Esophagus (tissue), 2 donors: ENCODE measurements around the gene NUMB. TPM values are rescaled to one million over a fixed set of nuclear protein-coding genes. Genes with fewer than 3 reads are reported as not detected.

ENCODE experiments used
- H3K27ac ChIP-seq, 2 donors: one replicate each; pipeline ENCODE4 v1.5.1; 2013; ENCODE audit warnings: low read depth in 2 of 2, mild to moderate bottlenecking in 2 of 2, inconsistent platforms in 1 of 2, low read length in 1 of 2, moderate library complexity in 1 of 2
- H3K27me3 ChIP-seq, 2 donors: one replicate each; pipeline ENCODE4 v1.6.1; 2013; ENCODE audit warnings: low read length in 2 of 2, control low read depth in 1 of 2, mild to moderate bottlenecking in 1 of 2; ENCODE audit not compliant: insufficient read depth in 2 of 2, control insufficient read depth in 1 of 2
- H3K36me3 ChIP-seq, 2 donors: one replicate each; pipeline ENCODE4 v1.6.1; 2013; ENCODE audit warnings: low read length in 1 of 2; ENCODE audit not compliant: control insufficient read depth in 2 of 2, insufficient read depth in 2 of 2
- H3K4me1 ChIP-seq, 2 donors: one replicate each; pipeline ENCODE4 v1.6.1; 2013; ENCODE audit warnings: low read length in 1 of 2; ENCODE audit not compliant: control insufficient read depth in 2 of 2, insufficient read depth in 2 of 2
- H3K4me3 ChIP-seq, 2 donors: one replicate each; pipeline ENCODE4 v1.5.1; 2013; ENCODE audit warnings: low read length in 2 of 2, mild to moderate bottlenecking in 2 of 2, low read depth in 1 of 2, moderate library complexity in 1 of 2
- H3K9me3 ChIP-seq, 2 donors: one replicate each; pipeline ENCODE4 v1.6.1; 2013; ENCODE audit warnings: mild to moderate bottlenecking in 2 of 2, low read depth in 1 of 2, low read length in 1 of 2, moderate library complexity in 1 of 2; ENCODE audit not compliant: control insufficient read depth in 2 of 2, insufficient read depth in 1 of 2
- WGBS, 2 donors: extraction: QIAGEN DNeasy Blood & Tissue Kit; methylation state at CpG; one replicate each; pipeline ENCODE4 v1.1.7; 2013; 5-methylcytosine and 5-hydroxymethylcytosine counted together
- polyA plus RNA-seq, 2 donors: library from polyadenylated mRNA; stranded (reverse); fragments of 200-250 nt; gene quantifications; one replicate each; pipeline ENCODE4 v1.2.3, GENCODE V29; 2013
- donor health status: healthy with polysubstance abuse.
- donor health status: Bipolar disorder and iron deficiency.

Gene NUMB
- polyA plus RNA-seq, 2 donors, result 26.9 to 34.8 TPM

DNA sequence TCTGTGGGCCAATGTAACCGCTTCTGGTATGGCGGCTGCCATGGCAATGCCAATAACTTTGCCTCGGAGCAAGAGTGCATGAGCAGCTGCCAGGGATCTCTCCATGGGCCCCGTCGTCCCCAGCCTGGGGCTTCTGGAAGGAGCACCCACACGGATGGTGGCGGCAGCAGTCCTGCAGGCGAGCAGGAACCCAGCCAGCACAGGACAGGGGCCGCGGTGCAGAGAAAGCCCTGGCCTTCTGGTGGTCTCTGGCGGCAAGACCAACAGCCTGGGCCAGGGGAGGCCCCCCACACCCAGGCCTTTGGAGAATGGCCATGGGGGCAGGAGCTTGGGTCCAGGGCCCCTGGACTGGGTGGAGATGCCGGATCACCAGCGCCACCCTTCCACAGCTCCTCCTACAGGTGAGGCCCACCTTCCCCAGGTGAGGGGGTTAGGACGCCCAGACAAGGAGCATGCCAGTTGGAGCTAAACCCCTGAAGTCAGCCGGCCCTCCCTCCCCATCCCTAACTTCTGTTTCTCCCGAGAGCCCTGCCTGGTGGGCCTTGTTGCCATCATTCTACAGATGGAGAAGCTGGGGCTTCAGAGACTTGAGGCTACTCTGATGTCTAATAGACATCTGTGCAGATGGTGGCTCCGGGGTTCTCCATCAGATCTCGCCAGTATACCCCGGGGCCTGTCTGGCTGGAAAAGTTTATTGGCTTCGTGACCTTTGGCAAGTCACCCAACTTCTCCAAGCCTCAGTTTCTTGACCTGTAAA is 195.7 kb downstream of the NUMB start:
- Histone ChIP-seq H3K27me3 (no peaks in the 10 kb centered on the region), H3K4me3 (no peak overlapping the region), H3K36me3 (peaks cover 0 to 3% of the 10 kb centered on the region in 2 donors), H3K27ac (no peak overlapping the region), H3K4me1 (no peaks in the 10 kb centered on the region), H3K9me3 (no peaks in the 10 kb centered on the region)
- 88 to 93% methylated on average over 20 of the region's 20 CpGs for WGBS, 2 donors

DNA sequence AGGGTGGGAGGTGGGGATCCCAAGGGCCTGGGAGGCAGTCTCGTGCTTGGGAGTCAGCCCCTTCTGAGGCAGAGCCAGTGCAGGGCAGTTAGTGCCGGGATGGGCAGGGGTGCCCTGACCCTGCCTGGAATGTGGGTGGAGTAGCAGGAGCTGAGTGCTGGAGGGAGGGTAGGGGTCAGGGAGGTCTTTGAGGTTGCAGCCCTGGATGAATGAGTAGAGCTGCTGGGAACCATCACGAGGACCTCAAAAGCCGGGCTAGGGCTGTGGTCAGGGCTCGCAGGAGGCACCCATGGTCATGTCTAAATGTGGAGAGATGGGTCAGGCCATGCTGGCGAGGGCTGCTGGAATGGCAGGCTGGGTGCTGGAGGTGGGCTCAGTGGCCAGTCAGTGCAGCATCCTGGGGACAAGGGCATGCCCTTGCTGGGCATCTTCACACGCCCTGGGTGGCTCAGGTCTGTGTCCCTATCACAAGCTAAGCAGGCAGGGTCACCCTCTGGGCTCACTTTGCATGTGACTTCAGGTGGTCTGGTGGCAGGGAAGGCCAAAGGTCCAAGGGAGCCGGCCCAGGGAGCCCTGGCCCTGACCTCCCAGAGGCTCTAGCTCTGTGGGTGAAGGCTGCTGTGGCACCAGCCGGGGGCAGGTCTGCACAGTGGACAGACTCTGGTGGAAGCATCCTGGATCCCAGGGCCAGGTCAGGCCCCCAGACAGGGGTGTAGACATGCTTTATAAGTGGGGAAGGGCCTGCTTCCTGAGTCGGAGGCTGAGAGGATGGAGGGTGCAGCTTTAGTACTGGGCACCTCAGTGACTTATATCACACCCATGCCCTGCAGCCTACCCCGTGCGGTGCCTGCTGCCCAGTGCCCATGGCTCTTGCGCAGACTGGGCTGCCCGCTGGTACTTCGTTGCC is 196.6 kb downstream of the NUMB start:
- H3K36me3 ChIP-seq, result peaks cover 0 to 3% of the 10 kb centered on the region in 2 donors
- WGBS, 2 donors, result 86 to 90% methylated on average over 14 to 15 of the region's 15 CpGs
- no peaks in the 10 kb centered on the region for H3K27me3 ChIP-seq
- H3K4me1 ChIP-seq, result no peaks in the 10 kb centered on the region
- no peak overlapping the region for H3K27ac ChIP-seq
- no peak overlapping the region for H3K4me3 ChIP-seq
- H3K9me3 ChIP-seq, result no peaks in the 10 kb centered on the region

DNA sequence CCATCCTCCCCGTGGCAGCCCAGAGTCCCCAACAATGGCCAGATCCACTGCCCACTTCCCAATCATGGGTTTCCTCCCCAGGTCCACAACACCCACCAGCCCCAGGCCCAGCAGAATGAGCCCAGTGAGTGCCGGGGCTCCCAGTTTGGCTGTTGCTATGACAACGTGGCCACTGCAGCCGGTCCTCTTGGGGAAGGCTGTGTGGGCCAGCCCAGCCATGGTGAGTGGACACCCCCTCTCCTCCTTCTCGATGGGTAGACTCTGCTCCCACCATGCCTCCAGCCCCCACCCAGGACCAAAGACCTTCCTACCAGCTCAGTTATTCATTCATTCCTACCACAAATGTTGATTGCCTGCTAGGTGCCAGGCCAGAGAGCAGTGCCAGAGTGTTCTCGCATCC is 197.3 kb downstream of the NUMB start:
- Histone ChIP-seq H3K4me1 (no peaks in the 10 kb centered on the region), H3K27ac (no peak overlapping the region), H3K36me3 (no peaks in the 10 kb centered on the region), H3K9me3 (no peaks in the 10 kb centered on the region), H3K27me3 (no peaks in the 10 kb centered on the region), H3K4me3 (no peak overlapping the region)
- 77 to 81% methylated on average over 5 to 6 of the region's 6 CpGs for WGBS, 2 donors

DNA sequence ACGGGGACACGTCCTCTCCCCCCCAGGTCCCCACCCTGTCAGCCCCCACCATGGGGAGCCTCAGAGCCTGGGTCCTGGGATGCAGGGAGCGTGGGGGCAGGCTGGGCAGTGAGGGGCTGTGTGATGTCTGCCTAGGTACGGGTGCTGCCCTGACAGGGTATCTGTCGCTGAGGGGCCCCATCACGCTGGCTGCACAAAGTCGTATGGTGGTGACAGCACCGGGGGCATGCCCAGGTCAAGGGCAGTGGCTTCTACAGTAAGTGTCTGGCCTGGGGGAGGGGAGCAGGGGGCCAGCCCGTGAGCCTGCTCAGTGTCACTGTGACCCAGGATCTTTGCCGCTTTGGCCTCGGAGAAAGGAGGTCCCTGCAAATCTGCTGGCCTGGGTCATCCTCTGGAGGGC is 197.8 kb downstream of the NUMB start:
- Histone ChIP-seq H3K27me3 (no peaks in the 10 kb centered on the region), H3K4me3 (no peak overlapping the region), H3K9me3 (no peaks in the 10 kb centered on the region), H3K27ac (no peak overlapping the region), H3K36me3 (no peaks in the 10 kb centered on the region), H3K4me1 (no peaks in the 10 kb centered on the region)
- 81 to 86% methylated on average over 11 of the region's 11 CpGs for WGBS, 2 donors

DNA sequence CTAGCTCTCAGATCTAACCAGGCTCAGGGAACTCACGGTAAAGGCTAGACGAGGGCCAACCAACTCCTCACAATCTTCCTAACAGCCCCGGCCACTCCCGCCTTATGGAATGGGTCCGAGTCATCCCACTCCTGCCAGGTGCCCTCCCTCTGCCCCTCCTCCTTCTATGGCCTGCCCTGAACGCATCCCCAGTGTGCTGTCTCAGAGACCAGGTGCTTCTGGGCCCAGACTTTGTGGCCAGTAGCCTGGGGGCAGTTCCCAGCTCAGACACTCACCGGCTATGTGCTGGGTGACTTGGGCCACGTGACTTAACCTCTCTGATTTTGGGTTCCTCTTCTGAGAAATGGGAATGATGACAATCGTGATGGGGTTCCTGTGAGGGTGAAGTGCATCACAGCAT is 198.5 kb downstream of the NUMB start:
- H3K36me3 ChIP-seq, result no peaks in the 10 kb centered on the region
- no peaks in the 10 kb centered on the region for H3K27me3 ChIP-seq
- no peaks in the 10 kb centered on the region for H3K4me1 ChIP-seq
- no peak overlapping the region for H3K4me3 ChIP-seq
- no peaks in the 10 kb centered on the region for H3K9me3 ChIP-seq
- WGBS, 2 donors, result 77 to 83% methylated on average over 9 of the region's 9 CpGs
- no peak overlapping the region for H3K27ac ChIP-seq

DNA sequence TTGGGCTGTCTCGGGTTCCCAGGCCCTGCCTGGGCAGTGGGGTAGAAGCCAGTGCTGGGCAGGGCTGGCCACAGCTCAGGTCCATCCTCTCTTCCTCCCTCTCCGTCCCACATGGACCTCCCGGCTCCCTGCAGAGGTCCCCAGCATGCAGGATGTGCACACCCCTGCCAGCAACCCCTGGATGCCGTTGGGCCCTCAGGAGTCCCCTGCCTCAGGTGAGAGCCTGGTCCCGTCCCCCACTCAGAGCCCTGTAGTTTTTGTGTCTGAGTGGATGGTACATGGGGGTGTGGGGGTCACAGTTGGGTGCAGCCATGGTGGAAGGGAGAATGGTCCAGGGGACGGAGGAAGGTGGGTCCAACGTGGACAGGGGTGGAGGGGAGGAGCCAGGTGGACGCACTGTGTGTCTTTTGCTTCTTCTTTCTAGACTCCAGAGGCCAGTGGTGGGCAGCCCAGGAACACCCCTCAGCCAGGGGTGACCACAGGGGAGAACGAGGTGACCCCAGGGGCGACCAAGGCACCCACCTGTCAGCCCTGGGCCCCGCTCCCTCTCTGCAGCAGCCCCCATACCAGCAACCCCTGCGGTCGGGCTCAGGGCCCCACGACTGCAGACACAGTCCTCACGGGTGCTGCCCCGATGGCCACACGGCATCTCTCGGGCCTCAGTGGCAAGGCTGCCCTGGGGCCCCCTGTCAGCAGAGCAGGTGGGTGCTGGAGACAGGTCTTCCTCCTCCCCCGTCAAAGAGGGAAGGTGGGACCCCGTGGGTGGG is 199.3 kb downstream of the NUMB start:
- Histone ChIP-seq H3K27ac (no peak overlapping the region), H3K4me3 (no peak overlapping the region), H3K9me3 (no peaks in the 10 kb centered on the region), H3K27me3 (no peaks in the 10 kb centered on the region), H3K36me3 (no peaks in the 10 kb centered on the region), H3K4me1 (no peaks in the 10 kb centered on the region)
- WGBS, 2 donors, result 87 to 90% methylated on average over 20 of the region's 20 CpGs

DNA sequence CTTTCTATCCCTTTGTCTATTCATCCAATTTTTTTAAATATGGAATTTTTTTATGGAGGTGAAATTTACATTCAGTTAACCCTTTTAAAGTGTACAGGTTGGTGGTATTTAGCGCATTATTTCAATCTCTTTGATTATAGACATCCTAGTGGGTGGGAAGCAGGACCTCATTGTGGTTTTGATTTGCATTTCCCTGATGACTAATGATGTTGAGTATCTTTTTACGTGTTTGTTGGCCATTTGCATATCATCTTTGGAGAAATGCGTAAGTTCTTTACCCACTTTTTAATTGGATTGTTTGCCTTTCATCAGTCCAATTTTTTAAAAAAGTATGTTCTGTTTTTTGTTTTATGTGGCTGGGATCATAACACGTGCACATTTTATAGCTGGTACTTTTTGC is 200.3 kb downstream of the NUMB start:
- Histone ChIP-seq H3K27ac (no peak overlapping the region), H3K27me3 (no peaks in the 10 kb centered on the region), H3K9me3 (no peaks in the 10 kb centered on the region), H3K36me3 (no peaks in the 10 kb centered on the region), H3K4me3 (no peak overlapping the region), H3K4me1 (no peaks in the 10 kb centered on the region)
- WGBS, 2 donors, result 76 to 77% methylated on average over 4 of the region's 4 CpGs

DNA sequence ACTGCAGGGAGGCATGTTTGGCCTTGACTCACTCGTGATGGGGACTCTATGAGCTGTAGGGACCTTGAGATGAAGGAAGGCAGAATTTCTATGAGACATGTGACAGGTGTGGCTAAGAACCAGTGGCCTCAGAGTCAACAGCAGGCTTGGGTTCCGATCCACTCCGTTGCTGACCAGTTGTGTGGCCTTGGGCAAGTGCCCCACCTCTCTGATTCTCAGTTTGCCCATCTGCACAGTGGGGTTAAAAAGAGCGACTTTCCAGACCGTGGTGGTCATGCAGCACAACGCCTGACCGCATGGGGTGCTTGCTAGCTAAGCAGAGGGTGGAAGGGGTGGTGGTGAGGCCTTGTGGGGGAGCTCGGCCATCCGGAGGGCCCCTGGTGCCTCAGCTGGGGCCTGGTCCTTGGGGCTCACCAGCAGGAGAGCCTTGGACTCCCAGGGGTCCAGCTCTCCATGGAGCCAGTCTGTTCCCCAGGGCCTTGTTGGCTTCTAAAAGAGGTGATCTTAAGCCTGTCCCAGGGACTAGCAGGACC is 202.6 kb downstream of the NUMB start:
- no peaks in the 10 kb centered on the region for H3K27me3 ChIP-seq
- no peaks in the 10 kb centered on the region for H3K4me1 ChIP-seq
- no peaks in the 10 kb centered on the region for H3K9me3 ChIP-seq
- H3K27ac ChIP-seq, result no peak overlapping the region
- no peaks in the 10 kb centered on the region for H3K36me3 ChIP-seq
- H3K4me3 ChIP-seq, result no peak overlapping the region
- 86 to 91% methylated on average over 9 of the region's 9 CpGs for WGBS, 2 donors

DNA sequence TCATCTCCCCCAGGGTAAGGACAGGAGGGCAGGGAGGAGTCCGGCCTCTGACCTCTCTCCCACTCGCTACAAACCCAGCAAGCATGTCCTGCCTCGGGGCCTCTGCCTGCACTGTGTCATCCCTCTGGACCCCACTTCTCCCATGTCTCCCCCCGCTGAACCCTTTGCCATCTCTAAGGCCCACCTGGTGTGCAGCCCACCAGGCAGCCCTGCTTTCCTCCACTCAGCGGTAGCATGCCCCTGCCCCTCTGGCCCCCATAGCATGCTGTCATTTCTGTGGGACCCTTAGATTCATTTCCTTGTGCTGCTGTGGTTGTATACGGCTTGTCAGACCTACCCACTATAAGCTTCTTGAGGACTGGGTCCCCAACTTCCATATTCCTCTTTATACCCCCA is 203.3 kb downstream of the NUMB start:
- Histone ChIP-seq H3K27ac (no peak overlapping the region), H3K9me3 (no peaks in the 10 kb centered on the region), H3K4me1 (no peaks in the 10 kb centered on the region), H3K36me3 (no peaks in the 10 kb centered on the region), H3K4me3 (no peak overlapping the region), H3K27me3 (no peaks in the 10 kb centered on the region)
- 91 to 97% methylated on average over 6 of the region's 6 CpGs for WGBS, 2 donors
